ENCODE measurements around the gene AQP10.
"Not testable (repeated sequence)": the region's sequence is repeated elsewhere in the genome, so short reads cannot be mapped to it uniquely, and the experiment has no call there.

The AQP10 gene

GRCh38 chr1:154361357-154361756 is 40.5 kb downstream of the AQP10 start:
- no peak for TF ChIP-seq CTCF (IDR thresholded peaks at IDR 0.05; ENCODE audit: low read depth, low read length)
- no peak overlapping the region for H3K4me3 ChIP-seq (ENCODE audit: low read depth, low read length)

GRCh38 chr1:154371436-154371835 is 50.5 kb downstream of the AQP10 start:
- no peak overlapping the region for H3K4me3 ChIP-seq (ENCODE audit: low read depth, low read length)
- no peak for TF ChIP-seq CTCF (IDR thresholded peaks at IDR 0.05; ENCODE audit: low read depth, low read length)

GRCh38 chr1:154373777-154374357 is 53.0 kb downstream of the AQP10 start:
- H3K4me3 ChIP-seq (ENCODE audit: low read depth, low read length) = not testable (repeated sequence)
